GM19328 (cell line): Measurements from ENCODE around the gene CTNND2.
"Not testable (repeated sequence)": the region's sequence is repeated elsewhere in the genome, so short reads cannot be mapped to it uniquely, and the experiment has no call there.

Experiments used
- ATAC-seq: cut with Tn5 transposase; IDR thresholded peaks from one replicate; pipeline ENCODE4 v1.9.1; 2021; ENCODE audit warnings: mild to moderate bottlenecking, moderate library complexity; ENCODE audit not compliant: unreplicated experiment

CTNND2 gene

DNA sequence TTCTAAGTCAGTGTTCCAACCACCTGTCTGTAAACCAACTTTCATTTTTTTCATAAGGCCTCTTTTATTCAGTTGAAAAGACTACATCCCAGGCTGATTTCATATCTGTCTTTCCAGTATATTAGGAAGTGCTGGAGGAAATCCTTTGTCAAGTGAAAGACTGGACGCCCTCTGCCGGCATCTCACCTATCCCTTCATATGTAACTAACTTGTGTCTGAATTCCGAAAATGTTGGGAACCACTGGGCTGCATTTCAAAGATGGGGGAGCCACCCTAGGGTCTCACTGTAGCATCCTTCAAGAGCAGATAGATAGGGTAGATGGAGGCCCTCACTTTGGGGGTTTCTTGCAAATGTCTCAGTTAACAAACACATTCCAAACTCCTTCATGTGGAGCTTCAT is 569.8 kb downstream of the CTNND2 start:
- no peak for ATAC-seq

DNA sequence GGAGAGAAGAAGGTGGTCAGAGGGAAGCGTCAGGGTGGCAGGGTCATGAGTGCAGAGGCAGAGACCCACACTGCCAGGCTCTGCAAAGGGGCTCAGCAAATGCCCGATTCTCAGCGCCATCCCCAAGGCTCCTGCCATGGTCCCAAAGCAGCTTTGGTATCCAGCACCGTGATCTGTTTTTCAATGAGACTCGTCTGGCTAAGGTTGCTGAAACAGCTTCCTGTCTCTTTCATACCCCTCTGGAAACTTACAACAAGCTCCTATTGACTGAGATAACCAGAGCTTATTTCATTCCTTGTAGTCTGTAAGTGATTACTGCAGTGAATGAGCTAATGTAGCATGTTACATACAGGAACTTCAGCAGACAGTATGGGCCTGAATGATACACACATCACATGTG is 574.6 kb downstream of the CTNND2 start:
- ATAC-seq = no peak

DNA sequence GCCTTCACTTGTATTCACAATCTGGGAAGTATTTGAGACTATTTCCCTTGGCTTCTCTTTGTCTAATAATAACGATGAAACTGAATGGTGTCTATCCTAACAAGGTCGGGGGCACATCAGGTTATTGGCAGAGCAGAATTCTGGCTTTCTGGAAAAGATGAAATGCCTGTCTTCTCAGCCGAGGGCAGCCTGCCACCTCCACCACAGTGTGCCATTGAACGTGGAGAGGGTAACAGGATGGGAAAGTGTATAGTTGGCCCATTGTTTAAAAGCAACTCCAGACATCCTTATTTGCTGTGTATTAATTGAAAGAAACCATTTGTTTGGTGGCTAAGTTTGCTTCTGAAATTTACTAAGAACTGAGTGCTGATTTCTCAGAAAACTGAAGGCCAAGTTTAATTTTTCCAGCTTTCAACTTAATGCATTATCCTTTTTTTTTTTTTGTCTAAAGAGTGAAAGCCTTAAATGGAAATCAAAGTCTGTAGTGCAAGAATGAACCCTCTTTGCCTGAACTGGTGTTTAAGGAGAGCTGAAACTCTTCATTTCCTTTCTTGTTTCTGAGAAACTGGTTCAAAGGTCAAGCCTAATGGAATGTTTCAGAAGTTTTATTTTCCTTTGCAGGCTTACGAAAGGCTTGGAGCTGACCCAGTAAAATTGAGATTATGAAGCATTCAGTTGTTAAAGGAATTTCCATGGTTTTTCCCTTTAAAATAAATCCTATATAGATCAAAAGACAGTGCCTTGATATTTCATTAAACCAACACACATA is 579.5 kb downstream of the CTNND2 start:
- no peak for ATAC-seq

DNA sequence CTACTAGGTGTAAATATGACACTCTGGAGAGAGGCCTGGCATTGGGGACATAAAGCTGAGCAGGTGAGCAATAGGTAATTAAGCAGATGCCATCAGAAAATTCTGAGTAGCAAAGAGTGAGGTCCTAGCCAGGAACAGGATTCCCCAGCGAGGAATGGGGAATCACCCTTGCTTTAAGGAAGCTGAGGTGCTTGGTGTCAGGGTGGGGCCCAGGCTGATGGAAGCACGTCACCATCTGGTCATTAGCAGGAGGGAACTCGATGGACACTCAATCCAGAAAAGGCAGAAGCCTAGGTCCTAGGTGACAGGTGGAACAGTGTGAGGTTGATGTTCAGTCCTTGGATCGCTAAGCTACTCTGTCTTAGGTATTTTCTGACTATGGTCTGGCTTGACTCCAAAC is 580.5 kb downstream of the CTNND2 start:
- no peak for ATAC-seq

DNA sequence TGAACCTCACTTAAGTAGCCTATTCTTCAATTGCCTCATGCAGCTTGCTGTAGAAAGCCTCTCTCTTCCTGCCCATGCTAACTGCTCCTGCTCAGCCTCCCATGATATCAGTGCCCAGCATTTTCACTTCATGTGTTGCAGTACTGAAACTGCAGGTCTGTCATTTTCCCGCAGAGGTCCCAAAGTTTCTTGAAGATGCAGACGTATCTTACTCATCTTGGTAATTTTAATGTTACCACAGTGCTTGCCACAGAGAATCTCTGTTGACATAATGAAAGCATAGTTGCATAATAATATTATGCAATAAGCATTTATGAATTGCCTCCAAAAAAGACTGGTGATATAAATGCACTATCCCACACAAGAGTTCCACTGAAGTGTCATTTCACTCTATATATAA is 582.1 kb downstream of the CTNND2 start:
- ATAC-seq = no peak

DNA sequence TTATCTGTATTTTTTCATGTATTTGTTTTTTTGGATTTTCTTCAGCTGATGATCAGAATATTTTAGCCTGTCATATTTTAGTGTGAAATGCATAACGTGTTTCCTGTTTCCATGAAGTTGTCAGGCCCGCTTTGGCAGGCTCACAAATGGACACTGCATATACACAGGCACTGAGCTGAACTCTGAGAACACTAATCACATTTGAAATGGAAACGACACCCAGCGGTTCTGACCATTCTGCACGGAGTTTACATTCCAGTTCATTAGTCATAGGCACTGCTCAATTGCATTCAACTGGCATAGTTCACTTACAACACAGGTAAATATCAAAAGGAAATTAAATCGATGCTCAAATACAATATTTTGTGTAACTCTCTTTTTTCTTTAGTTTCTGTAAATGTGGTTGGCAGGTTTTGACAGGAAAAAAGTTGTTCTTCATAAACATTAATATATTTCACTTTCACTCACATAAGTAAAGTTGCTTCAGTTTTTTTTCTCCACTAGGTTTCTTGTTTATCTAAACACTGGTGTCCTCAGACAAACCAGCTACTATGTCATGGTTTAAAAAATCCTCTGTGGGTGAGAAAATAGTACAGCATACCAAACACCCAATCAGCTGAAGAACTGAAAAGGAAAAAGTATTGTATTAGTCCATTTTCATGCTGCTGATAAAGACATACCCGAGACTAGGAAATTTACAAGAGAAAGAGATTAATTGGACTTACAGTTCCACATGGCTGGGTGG is 584.2 kb downstream of the CTNND2 start:
- ATAC-seq = no peak

DNA sequence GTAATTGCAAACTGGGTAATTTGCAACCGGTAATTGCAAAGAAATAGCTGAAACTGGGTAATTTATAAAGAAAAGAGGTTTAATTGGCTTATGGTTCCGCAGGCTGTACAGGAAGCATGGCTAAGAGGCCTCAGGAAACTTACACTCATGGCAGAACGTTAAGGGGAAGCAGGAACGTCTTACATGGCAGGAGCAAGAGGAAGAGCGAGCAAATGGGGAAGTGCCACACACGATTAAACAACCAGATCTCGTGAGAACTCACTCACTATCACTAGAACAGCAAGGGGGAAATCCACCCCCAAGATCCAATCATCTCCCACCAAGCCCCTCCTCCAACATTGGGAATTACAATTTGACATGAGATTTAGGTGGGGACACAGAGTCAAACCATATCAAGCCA is 590.6 kb downstream of the CTNND2 start:
- ATAC-seq = not testable (repeated sequence)

DNA sequence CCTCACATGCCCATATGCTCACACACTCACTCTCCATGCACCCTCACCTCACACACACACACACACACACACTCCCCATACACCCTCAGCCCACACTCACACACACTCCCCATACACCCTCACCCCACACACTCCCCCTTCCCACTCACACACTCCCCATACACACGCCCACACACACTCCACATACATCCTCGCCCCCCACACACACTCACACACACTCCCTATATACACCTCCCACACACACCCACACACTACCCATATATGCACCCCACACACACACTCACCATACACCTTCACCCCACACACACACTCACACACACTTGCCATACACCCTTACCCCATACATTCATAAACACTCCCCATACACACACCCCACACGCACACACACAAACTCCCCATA is 592.5 kb downstream of the CTNND2 start:
- no peak for ATAC-seq

DNA sequence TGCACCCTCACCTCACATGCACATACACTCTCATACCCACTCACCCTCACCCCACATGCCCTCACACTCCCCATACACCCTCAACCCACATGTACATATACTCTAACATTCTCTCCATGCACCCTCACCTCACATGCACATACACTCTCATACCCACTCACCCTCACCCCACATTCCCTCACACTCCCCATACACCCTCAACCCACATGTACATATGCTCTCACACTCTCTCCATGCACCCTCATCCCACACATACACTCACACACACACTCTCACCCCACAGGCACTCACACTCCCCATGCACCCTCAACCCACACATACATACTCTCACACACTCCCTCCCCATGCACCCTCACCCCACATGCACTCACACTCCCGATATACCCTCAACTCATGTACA is 593.0 kb downstream of the CTNND2 start:
- ATAC-seq = no peak

DNA sequence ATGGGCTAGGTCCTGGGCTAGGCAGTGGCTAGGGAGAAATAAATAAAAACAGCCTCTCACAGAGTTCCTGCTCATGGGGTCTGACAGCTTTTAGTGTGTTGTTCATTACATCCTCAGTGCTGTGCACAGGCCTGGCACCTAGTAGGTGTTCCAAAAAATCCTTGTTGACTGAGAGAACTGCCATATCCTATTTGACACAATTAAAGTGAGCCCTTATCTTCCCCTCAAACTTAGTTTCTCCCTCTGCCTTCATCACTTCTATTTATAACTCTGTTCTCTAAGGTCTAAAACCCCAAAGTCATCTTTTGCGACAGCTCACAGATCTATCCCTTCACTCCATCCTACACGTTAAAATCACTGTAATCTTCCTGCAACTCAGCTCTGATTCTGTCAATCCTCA is 594.1 kb downstream of the CTNND2 start:
- no peak for ATAC-seq

DNA sequence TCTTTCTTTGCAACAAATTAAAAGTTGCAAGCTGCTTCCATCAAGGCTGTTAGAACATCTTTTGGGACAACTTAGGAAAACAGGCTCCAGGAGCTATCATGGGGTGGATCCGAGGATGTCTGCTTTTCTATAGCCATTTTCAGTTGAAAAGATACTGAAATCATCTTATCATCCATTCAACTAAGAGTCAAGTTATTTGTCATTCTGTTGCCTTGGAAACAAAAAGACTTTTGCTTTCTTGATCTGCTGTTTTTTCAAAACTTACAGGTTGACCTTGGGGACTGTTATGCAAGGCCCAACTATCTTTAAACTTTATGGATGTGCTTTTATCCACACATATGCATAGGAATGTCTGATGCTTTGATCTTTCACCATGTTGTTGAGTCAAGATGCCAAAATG is 597.9 kb downstream of the CTNND2 start:
- ATAC-seq = no peak

DNA sequence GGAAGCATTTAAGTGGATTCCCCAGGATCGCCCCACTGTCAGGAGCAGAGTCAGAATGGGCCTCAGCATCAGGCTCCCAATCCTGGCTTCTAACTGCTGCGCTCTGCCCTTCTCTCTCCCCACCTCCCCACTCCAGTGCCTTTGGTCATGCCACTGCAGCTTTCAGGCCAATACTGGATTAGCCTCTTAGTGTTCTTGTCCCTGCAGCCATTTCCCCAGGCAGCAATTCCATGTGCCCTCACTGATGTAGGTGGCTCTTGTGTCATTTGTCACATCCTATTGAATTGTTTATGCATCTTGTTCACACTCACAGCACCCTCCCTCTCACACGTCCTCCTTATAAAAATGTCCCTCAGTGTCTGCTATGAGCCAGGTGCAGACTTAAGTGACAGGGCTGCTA is 599.0 kb downstream of the CTNND2 start:
- ATAC-seq = no peak

DNA sequence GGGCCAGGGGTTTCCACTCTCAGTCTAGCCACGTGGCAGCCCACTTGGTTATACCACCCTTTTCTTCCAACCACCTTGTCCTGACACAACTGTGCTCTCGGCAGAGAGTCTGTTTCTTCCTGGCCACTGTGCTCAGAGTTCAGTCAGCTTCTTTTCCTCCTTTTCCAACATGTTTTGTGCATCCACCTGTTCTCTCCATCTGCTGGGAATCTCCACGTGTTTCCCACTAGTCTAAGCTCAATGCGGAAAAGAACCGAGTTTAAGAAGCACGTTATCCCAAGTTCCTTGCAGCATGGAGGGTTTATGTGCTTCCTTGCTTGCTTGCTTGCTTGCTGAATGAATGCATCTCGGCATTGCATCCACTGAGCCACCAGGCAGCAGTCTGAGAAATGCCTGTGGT is 599.6 kb downstream of the CTNND2 start:
- no peak for ATAC-seq

DNA sequence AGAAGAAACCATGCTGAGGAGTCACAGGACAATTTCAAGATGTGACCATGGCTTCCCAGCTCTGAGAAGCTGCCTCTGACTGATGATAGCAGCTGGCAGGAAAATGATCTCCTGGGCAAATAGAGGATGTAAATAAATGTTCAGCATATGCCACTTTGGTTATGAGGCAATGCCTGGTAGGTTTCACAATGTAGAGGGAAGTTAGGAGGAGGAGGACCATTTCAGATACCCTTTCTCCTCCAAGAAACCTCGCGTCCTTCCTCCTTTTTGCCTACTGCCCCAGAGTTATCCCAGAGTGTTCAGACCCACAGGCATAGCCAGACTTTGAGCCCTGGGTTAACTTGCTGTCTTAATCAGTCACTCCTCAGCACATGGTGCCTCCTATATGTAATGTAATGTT is 601.6 kb downstream of the CTNND2 start:
- no peak for ATAC-seq

DNA sequence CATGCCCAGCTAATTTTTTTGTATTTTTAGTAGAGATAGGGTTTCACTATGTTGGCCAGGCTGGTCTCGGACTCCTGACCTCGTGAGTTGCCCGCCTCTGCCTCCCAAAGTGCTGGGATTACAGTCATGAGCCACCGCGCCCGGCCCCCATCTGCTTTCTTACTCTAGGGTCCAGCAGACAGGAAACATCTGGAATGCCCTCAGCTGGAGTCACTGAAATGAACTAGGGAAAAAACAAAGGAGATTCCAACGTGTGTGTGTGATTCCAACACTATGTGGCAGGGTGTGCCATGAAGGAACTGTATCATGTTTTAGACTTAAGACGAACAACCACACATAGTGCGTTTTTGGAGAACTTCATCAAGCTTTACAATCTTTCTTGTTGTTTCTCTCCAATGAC is 603.1 kb downstream of the CTNND2 start:
- no peak for ATAC-seq

DNA sequence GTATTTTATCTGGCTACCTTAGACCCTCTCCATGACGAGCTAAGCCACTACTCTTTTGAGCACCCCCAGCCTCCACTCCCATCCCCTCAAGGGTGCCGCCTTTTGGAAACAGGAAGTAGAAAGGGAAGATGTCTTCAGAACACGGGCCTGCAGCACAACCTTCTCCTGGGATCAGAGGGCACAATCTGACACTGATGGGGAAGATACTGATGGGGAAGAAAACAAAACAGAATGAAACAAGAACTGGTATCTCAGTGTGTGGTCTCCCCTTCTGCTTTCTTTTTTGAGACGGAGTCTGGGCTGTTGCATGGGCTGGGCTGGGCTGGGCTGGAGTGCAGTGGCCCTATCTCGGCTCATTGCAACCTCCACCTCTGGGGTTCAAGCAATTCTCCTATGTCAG is 603.5 kb downstream of the CTNND2 start:
- ATAC-seq = no peak

DNA sequence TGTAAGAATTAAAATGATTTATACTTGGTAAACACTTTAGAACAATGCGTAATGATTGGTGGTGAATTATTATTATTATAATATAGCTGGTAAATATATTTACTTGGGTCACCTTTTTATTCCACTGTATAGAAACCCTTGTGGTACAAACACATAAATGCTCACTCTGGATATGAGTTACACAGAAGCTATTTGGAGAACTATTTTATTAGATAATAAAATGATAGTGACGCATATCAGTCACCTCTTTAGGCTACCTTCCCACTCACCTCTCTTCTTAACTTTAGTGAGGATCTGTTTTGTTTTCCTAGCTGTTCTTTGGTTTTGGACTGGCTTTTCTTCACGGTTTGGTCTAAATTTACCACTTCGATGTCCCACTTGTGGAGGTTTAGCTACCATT is 605.4 kb downstream of the CTNND2 start:
- ATAC-seq = no peak

DNA sequence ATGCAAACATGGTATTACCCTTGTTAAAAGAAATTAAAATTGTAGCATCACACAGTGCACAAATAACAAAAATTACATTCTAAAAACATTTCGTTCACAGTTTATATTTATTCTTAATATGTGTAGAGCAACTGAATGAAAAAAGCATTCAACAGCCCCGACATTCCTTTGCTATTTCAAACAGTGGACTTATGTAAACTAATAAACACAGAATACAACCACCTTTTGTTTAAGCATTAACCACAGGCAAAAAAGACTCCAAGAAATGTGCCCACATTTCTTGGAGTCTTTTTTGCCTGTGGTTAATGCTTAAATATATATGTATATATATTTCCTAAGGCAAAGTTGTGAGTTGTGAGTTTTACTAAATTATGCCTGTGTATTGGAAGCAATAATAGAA is 610.7 kb downstream of the CTNND2 start:
- ATAC-seq = no peak

DNA sequence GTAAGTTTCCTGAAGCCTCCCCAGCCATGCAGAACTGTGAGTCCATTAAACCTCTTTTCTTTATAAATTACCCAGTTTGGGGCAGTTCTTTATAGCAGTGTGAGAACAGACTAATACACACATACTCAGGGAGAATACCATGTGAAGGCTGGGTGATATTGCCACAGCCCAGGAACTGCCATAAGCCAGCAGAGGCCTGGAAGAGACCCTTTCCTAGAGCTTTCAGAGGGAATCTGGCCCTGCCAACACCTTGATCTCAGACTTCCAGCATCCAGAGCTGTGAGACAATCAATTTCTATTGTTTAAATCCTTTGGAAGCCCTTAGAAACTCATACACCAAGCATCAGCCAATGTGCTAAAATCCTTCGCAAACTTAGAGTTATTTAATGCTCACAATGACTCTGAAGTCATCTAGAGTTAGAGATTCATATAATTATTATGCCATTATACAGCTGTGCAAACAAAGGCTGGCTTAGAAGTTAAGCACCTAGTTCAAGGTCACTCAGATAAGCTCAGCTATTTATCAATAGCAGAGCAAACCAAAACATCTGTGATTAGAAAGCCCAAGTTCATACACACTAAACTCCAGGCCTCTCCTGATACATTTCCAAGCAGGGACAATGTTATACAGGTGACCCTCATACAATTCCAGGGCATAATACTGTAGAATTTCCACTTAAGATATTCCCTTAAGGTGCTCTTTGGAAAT is 611.4 kb downstream of the CTNND2 start:
- no peak for ATAC-seq

DNA sequence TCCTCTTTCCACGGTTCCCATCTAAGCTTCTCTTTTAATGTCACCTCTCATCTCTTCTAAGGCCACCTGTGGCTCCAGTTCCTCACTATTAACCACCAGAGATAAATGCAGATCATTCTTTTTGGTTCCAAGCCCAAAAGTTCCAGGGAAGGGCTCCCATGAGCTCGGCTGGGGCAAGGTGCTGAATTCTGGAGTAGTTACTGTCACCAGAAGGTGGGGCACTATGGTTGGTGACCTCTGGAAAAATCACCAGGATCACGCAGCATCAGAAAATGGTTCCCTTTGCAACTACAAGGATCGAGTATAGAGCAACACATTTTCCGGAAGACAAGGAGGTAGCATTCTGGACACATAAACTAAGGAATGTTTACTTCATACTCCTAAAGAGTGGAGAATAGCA is 614.5 kb downstream of the CTNND2 start:
- no peak for ATAC-seq

DNA sequence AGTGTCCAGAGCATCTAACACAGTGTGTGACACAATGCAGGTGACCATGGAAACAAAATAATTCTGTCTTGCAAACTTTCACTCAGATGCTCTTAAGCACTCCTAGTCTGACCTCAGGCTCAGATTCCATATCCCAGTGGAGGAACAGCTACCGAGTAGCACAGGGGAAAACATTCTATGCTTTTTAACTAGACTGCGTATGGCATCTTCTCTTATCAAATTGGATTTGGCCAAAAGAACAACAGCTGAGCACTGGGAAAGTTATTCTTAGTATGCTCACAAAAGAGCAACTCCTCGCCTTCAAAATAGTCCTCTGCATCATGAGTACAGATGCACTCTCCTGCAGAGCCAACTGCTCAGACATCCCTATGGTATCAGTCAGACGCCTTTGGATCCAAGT is 615.0 kb downstream of the CTNND2 start:
- no peak for ATAC-seq

DNA sequence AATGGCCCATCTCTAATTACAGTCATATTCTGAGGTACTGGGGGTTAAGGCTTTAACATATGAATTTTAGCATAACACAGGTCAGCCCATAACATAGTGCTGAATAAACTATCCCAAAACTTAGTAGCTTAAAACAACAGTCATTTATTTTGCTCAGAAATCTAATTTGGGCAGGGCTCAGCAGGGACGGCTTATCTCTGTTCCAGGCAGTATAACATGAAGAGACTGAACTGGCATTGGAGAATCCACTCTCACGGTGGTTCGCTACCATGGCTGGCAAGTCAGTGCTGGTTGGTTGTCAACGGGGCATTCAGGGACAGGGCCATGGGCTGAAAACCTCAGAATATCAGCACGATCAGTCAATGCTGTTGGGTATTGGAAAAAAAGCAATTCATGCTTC is 622.4 kb downstream of the CTNND2 start:
- ATAC-seq = no peak
